ENCODE data around the gene RAD51AP1. TPM values are rescaled to one million over a fixed set of nuclear protein-coding genes. Genes with fewer than 3 reads are reported as not detected.

Gene RAD51AP1
- total RNA-seq, 1 experiment from 2014 or later: 10.8 TPM

DNA sequence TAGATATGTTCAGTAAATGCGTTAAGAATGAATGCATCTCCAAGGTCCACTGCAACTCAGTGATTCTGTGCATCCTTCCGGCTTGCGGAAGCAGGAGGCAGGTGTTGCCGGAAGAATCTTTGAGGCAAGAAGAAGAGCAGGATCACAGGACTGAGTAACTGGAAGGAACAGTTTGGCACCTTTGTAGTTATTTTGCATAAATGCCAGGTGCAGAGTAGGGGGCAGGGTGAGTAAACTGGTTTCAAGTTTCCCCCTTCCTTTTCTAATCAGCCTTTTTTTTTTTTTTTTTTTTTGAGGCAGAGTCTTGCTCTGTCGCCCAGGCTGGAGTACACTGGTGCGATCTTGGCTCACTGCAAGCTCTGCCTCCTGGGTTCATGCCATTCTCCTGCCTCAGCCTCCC is 45.6 kb downstream of the RAD51AP1 start:
- intact Hi-C loops (cut with micrococcal nuclease): no loop called here
- BruUV-seq (replicated peaks): no TSS peak
- ChIA-PET POLR2A (no interaction called here), CTCF (interaction anchor here (0.5 to 0.6 kb wide), 2 partner anchors 9 to 190 kb away, joined by 3 to 4 read pairs; no protein-coding TSS in a partner anchor)
- Mint-ChIP-seq H3K4me3 (ENCODE audit: unreplicated experiment) (no peak overlapping the region), H3K27me3 (ENCODE audit: insufficient read depth, unreplicated experiment) (no peaks in the 10 kb centered on the region), H3K36me3 (ENCODE audit: insufficient read depth, unreplicated experiment) (peaks cover 7% of the 10 kb centered on the region), H3K4me1 (ENCODE audit: insufficient read depth, unreplicated experiment) (no peaks in the 10 kb centered on the region), H3K27ac (ENCODE audit: low read depth, unreplicated experiment) (no peak overlapping the region), H3K9me3 (ENCODE audit: unreplicated experiment) (no peaks in the 10 kb centered on the region)
- TF ChIP-seq, protein P1, sequence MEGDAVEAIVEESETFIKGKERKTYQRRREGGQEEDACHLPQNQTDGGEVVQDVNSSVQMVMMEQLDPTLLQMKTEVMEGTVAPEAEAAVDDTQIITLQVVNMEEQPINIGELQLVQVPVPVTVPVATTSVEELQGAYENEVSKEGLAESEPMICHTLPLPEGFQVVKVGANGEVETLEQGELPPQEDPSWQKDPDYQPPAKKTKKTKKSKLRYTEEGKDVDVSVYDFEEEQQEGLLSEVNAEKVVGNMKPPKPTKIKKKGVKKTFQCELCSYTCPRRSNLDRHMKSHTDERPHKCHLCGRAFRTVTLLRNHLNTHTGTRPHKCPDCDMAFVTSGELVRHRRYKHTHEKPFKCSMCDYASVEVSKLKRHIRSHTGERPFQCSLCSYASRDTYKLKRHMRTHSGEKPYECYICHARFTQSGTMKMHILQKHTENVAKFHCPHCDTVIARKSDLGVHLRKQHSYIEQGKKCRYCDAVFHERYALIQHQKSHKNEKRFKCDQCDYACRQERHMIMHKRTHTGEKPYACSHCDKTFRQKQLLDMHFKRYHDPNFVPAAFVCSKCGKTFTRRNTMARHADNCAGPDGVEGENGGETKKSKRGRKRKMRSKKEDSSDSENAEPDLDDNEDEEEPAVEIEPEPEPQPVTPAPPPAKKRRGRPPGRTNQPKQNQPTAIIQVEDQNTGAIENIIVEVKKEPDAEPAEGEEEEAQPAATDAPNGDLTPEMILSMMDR (IDR thresholded peaks at IDR 0.05; ENCODE audit: unreplicated experiment): no peak
- DNase-seq (ENCODE audit: unreplicated experiment): no peak

DNA sequence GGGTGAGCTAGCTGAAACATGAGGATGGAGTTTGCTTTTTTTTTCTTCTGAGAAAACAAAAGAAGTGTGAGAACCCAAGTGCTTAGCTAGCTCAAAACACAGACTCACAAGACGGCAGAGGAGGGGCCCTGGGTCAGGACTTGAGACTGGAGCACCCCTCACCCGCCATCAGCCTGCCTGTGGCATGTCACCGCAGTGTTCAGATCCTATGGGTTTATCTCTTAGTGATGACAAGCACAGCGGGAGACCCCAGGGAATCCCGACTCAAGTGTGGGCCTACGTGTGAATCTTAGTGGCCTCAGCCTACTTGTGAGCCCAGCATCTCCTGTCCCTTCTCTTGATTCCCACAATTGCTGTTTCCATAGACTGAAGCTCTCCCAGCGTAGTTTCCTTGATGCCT is 46.2 kb downstream of the RAD51AP1 start:
- CTCF ChIA-PET: interaction anchor here (0.6 kb wide), 1 partner anchor 189 kb away, joined by 3 read pairs; no protein-coding TSS in a partner anchor
- H3K36me3 Mint-ChIP-seq (ENCODE audit: insufficient read depth, unreplicated experiment): peaks cover 7% of the 10 kb centered on the region
- no peak overlapping the region for H3K27ac Mint-ChIP-seq (ENCODE audit: low read depth, unreplicated experiment)
- TF ChIP-seq, protein P1 (IDR thresholded peaks at IDR 0.05; ENCODE audit: unreplicated experiment): no peak
- no peaks in the 10 kb centered on the region for H3K9me3 Mint-ChIP-seq (ENCODE audit: unreplicated experiment)
- BruUV-seq (replicated peaks): no TSS peak
- H3K4me1 Mint-ChIP-seq (ENCODE audit: insufficient read depth, unreplicated experiment): no peaks in the 10 kb centered on the region
- H3K27me3 Mint-ChIP-seq (ENCODE audit: insufficient read depth, unreplicated experiment): no peaks in the 10 kb centered on the region
- H3K4me3 Mint-ChIP-seq (ENCODE audit: unreplicated experiment): no peak overlapping the region
- intact Hi-C loops (cut with micrococcal nuclease): no loop called here
- POLR2A ChIA-PET: no interaction called here
- DNase-seq (ENCODE audit: unreplicated experiment): no peak

DNA sequence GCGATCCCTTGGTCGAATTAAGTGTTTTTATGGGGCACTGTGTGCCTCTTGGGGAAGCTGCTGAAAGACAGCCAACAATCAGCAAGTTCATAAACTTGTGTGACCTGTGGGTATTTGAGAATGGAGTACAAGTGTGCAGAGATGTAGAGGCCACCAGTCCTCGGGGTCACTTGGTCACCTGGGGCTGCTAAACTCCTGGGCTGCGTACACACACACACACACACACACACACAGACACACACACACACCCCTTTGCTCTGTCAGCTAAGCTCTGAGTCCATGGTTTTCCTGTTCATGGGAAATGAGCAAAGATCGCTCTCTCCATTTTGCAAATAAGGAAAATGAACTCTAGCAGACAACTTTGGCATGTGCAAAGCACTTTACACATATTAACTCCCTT is 47.8 kb downstream of the RAD51AP1 start:
- ChIA-PET POLR2A (no interaction called here), CTCF (interaction anchor here (0.6 to 1.6 kb wide), 5 partner anchors 8 to 137 kb away, joined by 3 to 4 read pairs (median 3); partner anchors contain the start of genes AKAP3 and NDUFA9)
- H3K4me3 Mint-ChIP-seq (ENCODE audit: unreplicated experiment): no peak overlapping the region
- intact Hi-C loops (cut with micrococcal nuclease): no loop called here
- H3K36me3 Mint-ChIP-seq (ENCODE audit: insufficient read depth, unreplicated experiment): peaks cover 7% of the 10 kb centered on the region
- BruUV-seq (replicated peaks): no TSS peak
- H3K27ac Mint-ChIP-seq (ENCODE audit: low read depth, unreplicated experiment): no peak overlapping the region
- H3K27me3 Mint-ChIP-seq (ENCODE audit: insufficient read depth, unreplicated experiment): no peaks in the 10 kb centered on the region
- H3K4me1 Mint-ChIP-seq (ENCODE audit: insufficient read depth, unreplicated experiment): no peaks in the 10 kb centered on the region
- TF ChIP-seq, protein P1 (IDR thresholded peaks at IDR 0.05; ENCODE audit: unreplicated experiment): no peak
- DNase-seq (ENCODE audit: unreplicated experiment): no peak
- H3K9me3 Mint-ChIP-seq (ENCODE audit: unreplicated experiment): no peaks in the 10 kb centered on the region

DNA sequence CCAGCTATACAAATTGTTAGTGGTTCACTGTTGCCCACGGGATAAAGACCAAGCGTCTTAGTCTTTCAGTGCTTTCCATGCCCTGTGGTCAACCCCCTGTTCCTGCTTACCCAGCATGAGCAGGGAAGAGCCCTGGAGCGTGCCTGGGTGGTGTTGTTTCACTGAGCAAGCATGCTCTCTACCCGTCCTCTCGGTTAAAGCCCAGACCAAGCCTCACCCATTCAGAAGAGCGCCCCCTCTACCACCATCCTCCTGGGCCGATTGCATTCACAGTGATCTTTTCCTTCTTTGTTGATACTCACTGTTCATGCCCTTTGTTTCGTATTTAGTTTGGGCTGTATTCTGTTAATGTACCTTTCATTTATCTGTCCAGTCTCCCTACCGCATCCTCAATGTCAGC is 48.4 kb downstream of the RAD51AP1 start:
- no TSS peak for BruUV-seq (replicated peaks)
- ChIA-PET POLR2A (no interaction called here), CTCF (interaction anchor here (1.2 to 1.6 kb wide), 2 partner anchors 8 to 17 kb away, joined by 4 read pairs; no protein-coding TSS in a partner anchor)
- TF ChIP-seq, protein P1 (IDR thresholded peaks at IDR 0.05; ENCODE audit: unreplicated experiment): no peak
- DNase-seq (ENCODE audit: unreplicated experiment): no peak
- no peak overlapping the region for H3K4me3 Mint-ChIP-seq (ENCODE audit: unreplicated experiment)
- peaks cover 7% of the 10 kb centered on the region for H3K36me3 Mint-ChIP-seq (ENCODE audit: insufficient read depth, unreplicated experiment)
- H3K27me3 Mint-ChIP-seq (ENCODE audit: insufficient read depth, unreplicated experiment): no peaks in the 10 kb centered on the region
- intact Hi-C loops (cut with micrococcal nuclease): no loop called here
- H3K9me3 Mint-ChIP-seq (ENCODE audit: unreplicated experiment): no peaks in the 10 kb centered on the region
- H3K4me1 Mint-ChIP-seq (ENCODE audit: insufficient read depth, unreplicated experiment): no peaks in the 10 kb centered on the region
- H3K27ac Mint-ChIP-seq (ENCODE audit: low read depth, unreplicated experiment): no peak overlapping the region
